ENCODE results near the gene SMPD1. TPM values are rescaled to one million over a fixed set of nuclear protein-coding genes. Genes with fewer than 3 reads are reported as not detected.
A peak's percentile ranks its signal among the peaks of the same experiment; 100 is the strongest.

The SMPD1 gene
- total and polyA plus RNA-seq, 3 donors from 2014 or later = 27.4 to 41.2 (median 30.4) TPM

DNA sequence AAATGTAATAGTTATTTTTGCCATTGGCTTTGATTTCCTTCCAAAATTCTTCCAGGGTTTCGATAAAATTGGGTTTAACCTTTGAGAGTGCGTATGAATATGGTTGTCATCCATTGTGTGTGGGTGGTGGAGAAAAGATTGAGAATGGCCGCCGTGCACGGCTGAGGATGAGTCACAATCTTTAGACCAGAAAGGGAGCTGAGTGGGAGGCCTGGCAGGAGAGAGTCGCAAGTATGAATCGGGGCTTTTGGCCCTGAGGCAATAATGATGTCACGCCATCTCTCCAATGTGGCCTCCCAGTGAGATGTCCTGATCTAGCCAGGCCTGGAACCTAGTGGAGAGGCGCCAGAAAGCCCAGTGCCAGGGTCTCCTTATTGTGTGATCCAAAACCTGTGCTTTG is 33.1 kb upstream of the SMPD1 start:
- no peak for DNase-seq

GRCh38 chr11:6360183-6360582 is 30.1 kb upstream of the SMPD1 start:
- no peaks in the 10 kb centered on the region for H3K4me1 ChIP-seq
- intact Hi-C loops (cut with DNase I; ENCODE audit: low total_unique reads) = no loop called here
- TF ChIP-seq POLR2A (IDR thresholded peaks at IDR 0.05) (no peak), CTCF (IDR thresholded peaks at IDR 0.05) (no peak)
- no peak for DNase-seq
- H3K27me3 ChIP-seq = no peaks in the 10 kb centered on the region
- no peaks in the 10 kb centered on the region for H3K36me3 ChIP-seq (ENCODE audit: low read depth, missing control alignments)
- no peaks in the 10 kb centered on the region for H3K9me3 ChIP-seq
- no peak overlapping the region for H3K4me3 ChIP-seq
- 63 to 70% methylated on average over 3 of the region's 3 CpGs for whole genome bisulfite sequencing, 2 donors
- H3K27ac ChIP-seq = no peak overlapping the region

More for the DNA sequence above, 33.1 kb upstream of the SMPD1 start:
- Histone ChIP-seq H3K4me3 (no peak overlapping the region), H3K36me3 (ENCODE audit: low read depth, missing control alignments) (no peaks in the 10 kb centered on the region), H3K27ac (no peak overlapping the region), H3K27me3 (no peaks in the 10 kb centered on the region), H3K9me3 (no peaks in the 10 kb centered on the region), H3K4me1 (no peaks in the 10 kb centered on the region)
- TF ChIP-seq CTCF (IDR thresholded peaks at IDR 0.05) = no peak
- no peak for TF ChIP-seq POLR2A (IDR thresholded peaks at IDR 0.05)
- intact Hi-C loops (cut with DNase I; ENCODE audit: low total_unique reads) = no loop called here
- WGBS, 2 donors = 45 to 59% methylated on average over 9 of the region's 9 CpGs

DNA sequence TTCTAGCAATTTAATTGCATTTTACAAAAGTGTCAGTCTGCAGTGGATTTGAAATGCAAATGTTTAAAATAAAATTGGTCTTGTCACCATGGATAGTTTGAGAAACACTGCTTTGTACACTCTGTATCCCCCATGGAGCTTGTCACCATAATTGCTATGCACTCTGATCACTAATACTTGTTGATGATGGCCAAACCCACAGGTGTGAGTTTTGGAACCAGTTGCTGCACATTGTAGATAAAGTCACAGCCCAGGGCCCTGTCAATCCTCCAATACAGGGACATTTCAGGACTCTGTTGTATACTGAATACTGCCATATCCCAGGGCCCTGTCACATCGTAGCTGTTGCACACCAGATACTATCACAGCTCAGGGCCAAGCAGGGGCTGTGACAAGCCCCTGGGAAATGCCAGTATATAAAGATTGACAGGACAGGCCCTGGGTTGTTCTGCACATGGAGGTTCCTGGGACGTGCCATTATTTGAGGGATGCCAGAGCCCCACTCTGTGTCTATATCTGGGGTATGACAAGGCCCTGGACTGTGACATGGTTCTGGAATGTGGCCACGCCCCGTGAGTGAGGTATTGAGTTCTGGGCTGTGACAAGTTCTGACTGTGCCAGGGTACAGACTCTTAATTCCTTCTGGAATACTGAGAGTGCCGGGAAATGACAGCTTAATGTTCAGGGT is 27.9 kb upstream of the SMPD1 start:
- Histone ChIP-seq H3K27ac (no peak overlapping the region), H3K4me1 (no peaks in the 10 kb centered on the region), H3K27me3 (no peaks in the 10 kb centered on the region), H3K4me3 (no peak overlapping the region), H3K36me3 (ENCODE audit: low read depth, missing control alignments) (no peaks in the 10 kb centered on the region), H3K9me3 (no peaks in the 10 kb centered on the region)
- no peak for DNase-seq
- TF ChIP-seq CTCF (IDR thresholded peaks at IDR 0.05) (no peak), POLR2A (IDR thresholded peaks at IDR 0.05) (no peak)
- WGBS, 2 donors = 70 to 85% methylated on average over 4 to 5 of the region's 5 CpGs
- intact Hi-C loops (cut with DNase I; ENCODE audit: low total_unique reads) = no loop called here

GRCh38 chr11:6362873-6363678 is 27.2 kb upstream of the SMPD1 start:
- Histone ChIP-seq H3K4me3 (no peak overlapping the region), H3K27me3 (no peaks in the 10 kb centered on the region), H3K4me1 (no peaks in the 10 kb centered on the region), H3K27ac (no peak overlapping the region), H3K9me3 (no peaks in the 10 kb centered on the region), H3K36me3 (ENCODE audit: low read depth, missing control alignments) (no peaks in the 10 kb centered on the region)
- DNase-seq = peak; percentile 86
- 70 to 75% methylated on average over 4 to 6 of the region's 6 CpGs for WGBS, 2 donors
- TF ChIP-seq CTCF (IDR thresholded peaks at IDR 0.05) (peak; percentile 39 to 78 (median 68)), POLR2A (IDR thresholded peaks at IDR 0.05) (no peak)
- intact Hi-C loops (cut with DNase I; ENCODE audit: low total_unique reads) = no loop called here

All from testis (tissue), 3 donors.